ENCODE measurements around the gene CCT6A. TPM values are rescaled to one million over a fixed set of nuclear protein-coding genes. Genes with fewer than 3 reads are reported as not detected.
"Not testable (repeated sequence)": the region's sequence is repeated elsewhere in the genome, so short reads cannot be mapped to it uniquely, and the experiment has no call there.

Gene CCT6A
- total and polyA plus RNA-seq, 2 donors (not counting 1 experiment from before 2014, with no cell fraction given): 40.3 to 71.3 TPM

- TF ChIP-seq CTCF (IDR thresholded peaks at IDR 0.05) (no peak), EZH2 (IDR thresholded peaks at IDR 0.05; ENCODE audit: borderline replicate concordance, insufficient read depth, low read depth, low read length, poor library complexity, severe bottlenecking) (no peak)
- Histone ChIP-seq H3K4me3 (ENCODE audit: control extremely low read depth in 1 of 5, extremely low read depth in 1 of 5, insufficient read depth in 1 of 5, low read depth in 2 of 5, low read length in 4 of 5) (no peak overlapping the region), H2AFZ (ENCODE audit: insufficient read depth, low read depth, low read length, poor library complexity, severe bottlenecking) (no peak overlapping the region), H4K20me1 (ENCODE audit: control insufficient read depth, insufficient read depth, low read length, poor library complexity, severe bottlenecking) (no peaks in the 10 kb centered on the region), H3K4me1 (ENCODE audit: control insufficient read depth in 2 of 2, insufficient read depth in 2 of 2, low read length in 2 of 2) (no peaks in the 10 kb centered on the region), H3K9ac (ENCODE audit: low read length) (no peak overlapping the region), H3K4me2 (replicated peaks; ENCODE audit: low read depth, low read length, poor library complexity, severe bottlenecking) (no peak overlapping the region), H3K9me3 (ENCODE audit: control extremely low read depth in 1 of 3, control insufficient read depth in 2 of 3, insufficient read depth in 1 of 3, low read length in 2 of 3) (no peaks in the 10 kb centered on the region), H3K27me3 (replicated peaks in 1 of 4; ENCODE audit: control extremely low read depth in 1 of 4, control insufficient read depth in 3 of 4, insufficient read depth in 4 of 4, low read length in 3 of 4) (no peaks in the 10 kb centered on the region), H3K79me2 (ENCODE audit: control insufficient read depth, insufficient read depth, low read length) (no peaks in the 10 kb centered on the region), H3K27ac (ENCODE audit: low read length in 2 of 2) (no peak overlapping the region), H3K36me3 (replicated peaks in 1 of 2; ENCODE audit: control extremely low read depth in 1 of 2, control insufficient read depth in 1 of 2, extremely low read depth in 1 of 2, insufficient read depth in 2 of 2, low read length in 1 of 2) (peaks cover 0 to 40% of the 10 kb centered on the region in 2 experiments)
- no peak overlapping the region for H3K4me3 Mint-ChIP-seq
- ATAC-seq (ENCODE audit: low read depth) (no peak), DNase-seq (no peak)
- H3K9me3 Mint-ChIP-seq (ENCODE audit: insufficient read depth): no peaks in the 10 kb centered on the region
- WGBS (ENCODE audit: insufficient coverage): 63% methylated on average over 9 of the region's 12 CpGs
- no peak overlapping the region for H3K27ac Mint-ChIP-seq
- intact Hi-C loops (cut with micrococcal nuclease): loop anchor here (10.0 kb wide), 1 partner anchor 645 kb away; no protein-coding TSS in a partner anchor
- H3K4me1 Mint-ChIP-seq: no peaks in the 10 kb centered on the region
- POLR2A ChIA-PET: no interaction called here
- CTCF ChIA-PET: no interaction called here
- H3K27me3 Mint-ChIP-seq: no peaks in the 10 kb centered on the region
Measured at GRCh38 chr7:56079450-56080185, 28.1 kb downstream of the CCT6A start.

- H2AFZ ChIP-seq (ENCODE audit: insufficient read depth, low read depth, low read length, poor library complexity, severe bottlenecking); H4K20me1 ChIP-seq (ENCODE audit: control insufficient read depth, insufficient read depth, low read length, poor library complexity, severe bottlenecking); H3K9ac ChIP-seq (ENCODE audit: low read length); H3K4me2 ChIP-seq (replicated peaks; ENCODE audit: low read depth, low read length, poor library complexity, severe bottlenecking); DNase-seq; H3K27ac ChIP-seq (ENCODE audit: low read length in 2 of 2); H3K27ac Mint-ChIP-seq; H3K4me3 Mint-ChIP-seq; H3K27me3 Mint-ChIP-seq; H3K4me1 Mint-ChIP-seq; CTCF ChIA-PET; H3K9me3 Mint-ChIP-seq (ENCODE audit: insufficient read depth); H3K79me2 ChIP-seq (ENCODE audit: control insufficient read depth, insufficient read depth, low read length); intact Hi-C loops (cut with micrococcal nuclease); POLR2A ChIA-PET; H3K4me1 ChIP-seq (ENCODE audit: control insufficient read depth in 2 of 2, insufficient read depth in 2 of 2, low read length in 2 of 2); H3K27me3 ChIP-seq (replicated peaks in 1 of 4; ENCODE audit: control extremely low read depth in 1 of 4, control insufficient read depth in 3 of 4, insufficient read depth in 4 of 4, low read length in 3 of 4); H3K9me3 ChIP-seq (ENCODE audit: control extremely low read depth in 1 of 3, control insufficient read depth in 2 of 3, insufficient read depth in 1 of 3, low read length in 2 of 3); ATAC-seq (ENCODE audit: low read depth); H3K4me3 ChIP-seq (ENCODE audit: control extremely low read depth in 1 of 5, extremely low read depth in 1 of 5, insufficient read depth in 1 of 5, low read depth in 2 of 5, low read length in 4 of 5): not testable (repeated sequence)
- peaks cover 0 to 42% of the 10 kb centered on the region in 2 experiments for H3K36me3 ChIP-seq (replicated peaks in 1 of 2; ENCODE audit: control extremely low read depth in 1 of 2, control insufficient read depth in 1 of 2, extremely low read depth in 1 of 2, insufficient read depth in 2 of 2, low read length in 1 of 2)
- 96% methylated on average over 26 of the region's 28 CpGs for WGBS (ENCODE audit: insufficient coverage)
Measured at GRCh38 chr7:56080726-56081435, 29.3 kb downstream of the CCT6A start.

Data from B cell (primary cell).